OCI-LY3 (cell line): Measurements from ENCODE around the gene RAPGEF5.

Experiments
- H2AFZ ChIP-seq: fragments of 200-600, 300-600 bp; shearing (Covaris generic); 2 replicates; pipeline ENCODE4 v1.6.0; 2014; ENCODE audit warnings: antibody characterized with exemption, low read depth, low read length
- H3K27ac ChIP-seq: fragments of 200-600, 300-600 bp; sonication (generic); 2 replicates; pipeline ENCODE4 v1.5.1; 2014; ENCODE audit warnings: mild to moderate bottlenecking, low read length, moderate library complexity, mixed read lengths
- H3K27me3 ChIP-seq: fragments of 200-600, 300-600 bp; sonication (generic); 2 replicates; pipeline ENCODE4 v1.6.1; 2014; ENCODE audit warnings: low read depth, low read length, mixed read lengths
- H3K36me3 ChIP-seq: fragments of 200-600, 300-600 bp; sonication (generic); replicated peaks from 2 replicates; pipeline ENCODE3; 2014; ENCODE audit warnings: low read depth, low read length, mixed read lengths
- H3K4me1 ChIP-seq: fragments of 300-600, 200-600 bp; sonication (generic); 2 replicates; pipeline ENCODE4 v1.6.1; 2014; ENCODE audit warnings: low read length, mixed read lengths
- H3K4me2 ChIP-seq: fragments of 200-600, 300-600 bp; sonication (generic); 2 replicates; pipeline ENCODE4 v1.6.1; 2014; ENCODE audit warnings: low read length, mixed read lengths
- H3K4me3 ChIP-seq: fragments of 300-600, 200-600 bp; sonication (generic); 2 replicates; pipeline ENCODE4 v1.5.1; 2014; ENCODE audit warnings: antibody characterized with exemption, mild to moderate bottlenecking, low read length, moderate library complexity
- H3K79me2 ChIP-seq: fragments of 300-600, 200-600 bp; shearing (Covaris generic); 2 replicates; pipeline ENCODE4 v1.6.1; 2014; ENCODE audit warnings: mild to moderate bottlenecking, low read length, mixed read lengths
- H3K9ac ChIP-seq: fragments of 300-600, 200-600 bp; shearing (Covaris generic); 2 replicates; pipeline ENCODE4 v1.6.0; 2014; ENCODE audit warnings: mild to moderate bottlenecking, low read length, moderate library complexity
- H3K9me3 ChIP-seq: fragments of 200-600, 300-600 bp; shearing (Covaris generic); 2 replicates; pipeline ENCODE4 v1.6.1; 2014; ENCODE audit warnings: low read length, mixed read lengths; ENCODE audit not compliant: insufficient read depth
- H4K20me1 ChIP-seq: fragments of 200-600, 300-600 bp; sonication (generic); 2 replicates; pipeline ENCODE4 v1.6.1; 2016; ENCODE audit warnings: low read length, mixed read lengths; ENCODE audit not compliant: insufficient read depth
- EZH2phosphoT487 ChIP-seq: fragments of 200-600 bp; shearing (Covaris generic); IDR thresholded peaks from 2 replicates; pipeline ENCODE4 v1.6.1; 2018; ENCODE audit warnings: antibody characterized with exemption, mixed run types, low read depth
- TF ChIP-seq, protein P1 (sequence below): fragments of 200-600, 300-600 bp; sonication (generic); IDR thresholded peaks from 2 replicates; pipeline ENCODE4 v1.5.1; 2014; ENCODE audit warnings: antibody characterized with exemption, low read length, low read depth

RAPGEF5 gene

DNA sequence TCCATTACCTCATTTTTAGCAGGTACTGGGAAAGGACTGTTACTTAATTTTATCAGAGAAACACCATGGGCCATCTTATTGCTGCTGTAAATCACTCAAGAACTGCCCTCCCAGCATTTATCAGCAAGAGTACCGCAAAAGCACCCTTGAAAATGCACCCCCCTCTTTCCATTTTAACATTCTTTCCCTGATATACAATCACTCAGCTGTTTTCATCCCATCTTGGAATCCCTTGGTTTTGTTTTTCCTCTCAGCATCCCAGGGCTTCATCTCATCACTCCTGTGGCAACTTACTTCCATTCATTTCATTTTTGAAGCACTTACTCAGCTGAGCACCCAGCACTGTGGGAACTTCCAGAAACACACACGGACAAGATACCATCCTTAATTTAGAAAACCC lies 36.5 kb downstream of the RAPGEF5 start:
- Histone ChIP-seq H3K27ac (no peak overlapping the region), H4K20me1 (no peaks in the 10 kb centered on the region; the same call in 1 of the 2 replicates), H2AFZ (no peak overlapping the region), H3K27me3 (no peaks in the 10 kb centered on the region), H3K9ac (no peak overlapping the region), H3K79me2 (no peaks in the 10 kb centered on the region), H3K4me3 (no peak overlapping the region), H3K4me2 (no peak overlapping the region), H3K9me3 (no peaks in the 10 kb centered on the region), H3K36me3 (no peaks in the 10 kb centered on the region), H3K4me1 (no peaks in the 10 kb centered on the region)
- no peak for TF ChIP-seq EZH2phosphoT487
- TF ChIP-seq, protein P1, sequence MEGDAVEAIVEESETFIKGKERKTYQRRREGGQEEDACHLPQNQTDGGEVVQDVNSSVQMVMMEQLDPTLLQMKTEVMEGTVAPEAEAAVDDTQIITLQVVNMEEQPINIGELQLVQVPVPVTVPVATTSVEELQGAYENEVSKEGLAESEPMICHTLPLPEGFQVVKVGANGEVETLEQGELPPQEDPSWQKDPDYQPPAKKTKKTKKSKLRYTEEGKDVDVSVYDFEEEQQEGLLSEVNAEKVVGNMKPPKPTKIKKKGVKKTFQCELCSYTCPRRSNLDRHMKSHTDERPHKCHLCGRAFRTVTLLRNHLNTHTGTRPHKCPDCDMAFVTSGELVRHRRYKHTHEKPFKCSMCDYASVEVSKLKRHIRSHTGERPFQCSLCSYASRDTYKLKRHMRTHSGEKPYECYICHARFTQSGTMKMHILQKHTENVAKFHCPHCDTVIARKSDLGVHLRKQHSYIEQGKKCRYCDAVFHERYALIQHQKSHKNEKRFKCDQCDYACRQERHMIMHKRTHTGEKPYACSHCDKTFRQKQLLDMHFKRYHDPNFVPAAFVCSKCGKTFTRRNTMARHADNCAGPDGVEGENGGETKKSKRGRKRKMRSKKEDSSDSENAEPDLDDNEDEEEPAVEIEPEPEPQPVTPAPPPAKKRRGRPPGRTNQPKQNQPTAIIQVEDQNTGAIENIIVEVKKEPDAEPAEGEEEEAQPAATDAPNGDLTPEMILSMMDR = no peak

DNA sequence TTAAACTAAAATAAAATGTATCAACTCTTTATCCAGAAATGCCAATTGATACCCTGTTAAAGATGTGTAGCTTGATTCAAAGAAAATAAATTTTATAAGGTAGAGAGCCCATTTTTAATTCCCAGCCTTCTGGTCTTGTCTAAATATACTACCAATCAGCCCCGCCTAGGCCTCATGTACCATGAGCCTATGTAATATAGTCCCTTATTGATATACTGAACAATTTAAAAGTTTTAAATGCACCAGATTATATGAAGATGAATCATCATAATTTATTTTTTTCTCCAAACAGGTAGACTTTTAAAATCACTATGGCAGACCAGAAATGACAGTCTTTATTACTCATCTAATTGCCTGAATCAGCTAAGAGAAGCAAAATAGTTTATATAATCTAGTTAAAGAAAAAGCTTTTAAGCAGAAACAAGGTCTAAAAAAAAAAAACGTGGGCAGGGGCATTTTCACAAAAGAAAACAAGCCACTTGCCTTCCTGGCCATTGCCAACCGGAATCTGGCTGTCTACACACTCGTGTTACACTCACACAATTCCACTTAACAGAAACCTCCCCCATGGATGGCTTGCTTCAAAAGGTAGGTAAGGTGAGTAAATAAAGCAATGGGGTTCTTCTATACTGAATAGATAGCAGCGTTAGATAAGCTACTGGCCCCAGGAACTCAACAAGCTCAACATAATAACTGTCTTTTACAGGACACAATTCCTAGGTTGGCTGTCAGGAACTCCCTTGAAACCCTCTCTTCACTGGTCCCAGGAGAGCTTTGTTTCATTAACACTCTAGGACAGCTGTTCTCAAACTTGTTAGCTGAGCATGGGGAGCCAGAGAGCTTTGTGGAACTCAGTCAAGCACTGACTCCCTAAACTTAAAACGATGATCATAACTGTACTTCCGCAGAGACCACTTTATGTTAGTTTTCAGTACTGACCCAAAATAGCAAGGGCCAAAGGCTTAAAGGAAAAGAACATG lies 37.2 kb downstream of the RAPGEF5 start:
- Histone ChIP-seq H3K9ac (no peak overlapping the region), H3K4me3 (no peak overlapping the region), H2AFZ (no peak overlapping the region), H3K4me1 (no peaks in the 10 kb centered on the region), H4K20me1 (no peaks in the 10 kb centered on the region), H3K27me3 (no peaks in the 10 kb centered on the region), H3K79me2 (no peaks in the 10 kb centered on the region), H3K36me3 (no peaks in the 10 kb centered on the region), H3K9me3 (no peaks in the 10 kb centered on the region), H3K4me2 (no peak overlapping the region), H3K27ac (no peak overlapping the region)
- no peak for TF ChIP-seq EZH2phosphoT487
- TF ChIP-seq, protein P1 = no peak

DNA sequence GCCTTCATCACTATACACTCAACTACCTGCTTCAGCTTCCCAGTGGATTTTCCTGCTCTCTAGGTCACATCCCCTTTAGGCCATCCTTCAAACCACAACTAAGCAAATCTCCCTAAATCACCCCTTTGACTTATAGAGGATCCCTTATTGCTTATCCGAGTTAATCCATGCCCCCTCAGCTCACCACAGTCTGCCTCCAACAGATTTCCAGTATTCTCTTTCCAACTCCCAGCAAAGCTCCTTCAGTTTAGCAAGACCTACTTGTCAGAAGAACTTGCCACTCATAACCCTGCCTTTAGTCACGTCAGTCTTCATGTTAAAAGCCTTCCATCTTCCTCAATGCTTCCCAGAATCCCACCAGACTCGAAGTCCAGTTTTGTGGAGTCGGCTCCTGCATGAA lies 38.6 kb downstream of the RAPGEF5 start:
- H3K27me3 ChIP-seq = no peaks in the 10 kb centered on the region
- no peak overlapping the region for H3K27ac ChIP-seq
- no peaks in the 10 kb centered on the region for H3K4me1 ChIP-seq
- TF ChIP-seq EZH2phosphoT487 = no peak
- TF ChIP-seq, protein P1 = no peak
- H3K36me3 ChIP-seq = no peaks in the 10 kb centered on the region
- no peaks in the 10 kb centered on the region for H3K79me2 ChIP-seq
- H3K9ac ChIP-seq = no peak overlapping the region
- H3K4me2 ChIP-seq = no peak overlapping the region
- H4K20me1 ChIP-seq = no peaks in the 10 kb centered on the region
- H3K9me3 ChIP-seq = no peaks in the 10 kb centered on the region
- no peak overlapping the region for H3K4me3 ChIP-seq
- H2AFZ ChIP-seq = no peak overlapping the region

DNA sequence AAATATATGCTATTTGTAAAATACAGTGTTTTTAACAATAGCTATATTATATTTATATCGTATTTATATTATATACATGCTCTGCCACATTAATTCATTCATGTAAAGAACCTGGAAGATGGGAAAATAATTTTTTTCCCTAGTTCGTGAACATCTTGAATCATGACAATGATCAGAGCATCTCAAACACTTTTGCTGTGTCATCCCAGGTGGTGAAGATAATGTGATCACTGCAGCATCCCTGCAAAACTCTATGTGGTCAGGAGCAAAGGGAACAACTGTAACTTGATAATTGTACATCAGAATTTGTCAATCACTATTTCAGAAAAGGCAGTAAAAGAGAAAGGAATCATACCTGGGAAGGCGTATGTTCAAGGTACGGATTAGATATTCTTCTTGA lies 39.3 kb downstream of the RAPGEF5 start:
- H3K4me2 ChIP-seq = no peak overlapping the region
- no peaks in the 10 kb centered on the region for H3K9me3 ChIP-seq
- no peaks in the 10 kb centered on the region for H3K4me1 ChIP-seq
- H3K36me3 ChIP-seq = no peaks in the 10 kb centered on the region
- no peak overlapping the region for H3K27ac ChIP-seq
- no peaks in the 10 kb centered on the region for H4K20me1 ChIP-seq
- H2AFZ ChIP-seq = no peak overlapping the region
- no peak overlapping the region for H3K4me3 ChIP-seq
- H3K9ac ChIP-seq = no peak overlapping the region
- H3K79me2 ChIP-seq = no peaks in the 10 kb centered on the region
- H3K27me3 ChIP-seq = no peaks in the 10 kb centered on the region
- TF ChIP-seq, protein P1 = no peak
- no peak for TF ChIP-seq EZH2phosphoT487
